Esophagus squamous epithelium (tissue), 5 donors: ENCODE data around the gene PRKN. TPM values are rescaled to one million over a fixed set of nuclear protein-coding genes. Genes with fewer than 3 reads are reported as not detected.

Source experiments
- DNase-seq: peaks from one replicate; lab custom pipeline; 2025; lab: John Stamatoyannopoulos, UW
- H3K27ac ChIP-seq, 4 donors: fragments of 200-600 bp; sonication (generic); one replicate each; pipeline ENCODE4 v1.5.1; 2016 to 2019; ENCODE audit warnings: mild to moderate bottlenecking in 1 of 4
- H3K27me3 ChIP-seq, 4 donors: fragments of 200-600 bp; sonication (generic); 1 replicate in 3 of 4; 2 replicates in 1 of 4; pipeline versions ENCODE4 v1.5.1 to v1.6.0; 2017 to 2021; ENCODE audit warnings: antibody characterized with exemption in 1 of 4
- H3K36me3 ChIP-seq, 3 donors: fragments of 200-600 bp; sonication (generic); one replicate each; pipeline ENCODE4 v1.5.1; 2016 to 2019
- H3K4me1 ChIP-seq, 3 donors: fragments of 200-600 bp; sonication (generic); one replicate each; pipeline ENCODE4 v1.5.1; 2017 to 2019
- H3K4me3 ChIP-seq, 4 donors: fragments of 200-600 bp; sonication (generic); 1 replicate in 3 of 4; 2 replicates in 1 of 4; pipeline ENCODE4 v1.5.1; 2016 to 2019; ENCODE audit warnings: mild to moderate bottlenecking in 2 of 4, moderate library complexity in 1 of 4
- H3K9me3 ChIP-seq, 3 donors: fragments of 200-600 bp; sonication (generic); one replicate each; pipeline ENCODE4 v1.5.1; 2016 to 2019
- POLR2A ChIP-seq, 4 donors: fragments of 450-650 bp; IDR thresholded peaks; one replicate each; pipeline ENCODE4 v1.6.1; 2017; ENCODE audit warnings: antibody characterized with exemption in 4 of 4, mild to moderate bottlenecking in 4 of 4, moderate library complexity in 3 of 4
- WGBS, 2 donors: methylation state at CpG; one replicate each; pipeline ENCODE4 v1.1.5; 2018; 5-methylcytosine and 5-hydroxymethylcytosine counted together
- intact Hi-C: fragments of 100-400 bp; cut with DNase I; formaldehyde crosslinking; loops from one replicate; pipeline ENCODE4 v1.15.0; 2022
- total RNA-seq, 4 donors: library from RNA; depleted of rRNA; stranded (reverse); fragments of >200 nt; gene quantifications; one replicate each; pipeline ENCODE4 v1.1.0, GENCODE V29; 2016
- TF ChIP-seq, protein P1 (sequence below), 6 experiments: fragments of 450-650 bp in 4 of 6; fragments of 200-600 bp in 2 of 6; sonication (generic) in 2 of 6; IDR thresholded peaks; one replicate each; pipeline ENCODE4 v1.5.1; 2016 to 2019; ENCODE audit warnings: antibody characterized with exemption in 6 of 6, mild to moderate bottlenecking in 4 of 6, moderate library complexity in 4 of 6
- donor health status: DM: yes; HTN: yes; CAD: no.

PRKN gene
- total RNA-seq, 4 donors from 2014 or later, result 0.70 to 5.5 (median 2.2) TPM

- Histone ChIP-seq H3K4me1 (no peaks in the 10 kb centered on the region), H3K36me3 (no peaks in the 10 kb centered on the region), H3K9me3 (no peaks in the 10 kb centered on the region), H3K27ac (no peak overlapping the region), H3K4me3 (no peak overlapping the region), H3K27me3 (no peaks in the 10 kb centered on the region)
- TF ChIP-seq, protein P1, sequence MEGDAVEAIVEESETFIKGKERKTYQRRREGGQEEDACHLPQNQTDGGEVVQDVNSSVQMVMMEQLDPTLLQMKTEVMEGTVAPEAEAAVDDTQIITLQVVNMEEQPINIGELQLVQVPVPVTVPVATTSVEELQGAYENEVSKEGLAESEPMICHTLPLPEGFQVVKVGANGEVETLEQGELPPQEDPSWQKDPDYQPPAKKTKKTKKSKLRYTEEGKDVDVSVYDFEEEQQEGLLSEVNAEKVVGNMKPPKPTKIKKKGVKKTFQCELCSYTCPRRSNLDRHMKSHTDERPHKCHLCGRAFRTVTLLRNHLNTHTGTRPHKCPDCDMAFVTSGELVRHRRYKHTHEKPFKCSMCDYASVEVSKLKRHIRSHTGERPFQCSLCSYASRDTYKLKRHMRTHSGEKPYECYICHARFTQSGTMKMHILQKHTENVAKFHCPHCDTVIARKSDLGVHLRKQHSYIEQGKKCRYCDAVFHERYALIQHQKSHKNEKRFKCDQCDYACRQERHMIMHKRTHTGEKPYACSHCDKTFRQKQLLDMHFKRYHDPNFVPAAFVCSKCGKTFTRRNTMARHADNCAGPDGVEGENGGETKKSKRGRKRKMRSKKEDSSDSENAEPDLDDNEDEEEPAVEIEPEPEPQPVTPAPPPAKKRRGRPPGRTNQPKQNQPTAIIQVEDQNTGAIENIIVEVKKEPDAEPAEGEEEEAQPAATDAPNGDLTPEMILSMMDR (IDR thresholded peaks at IDR 0.05), result no peak
- TF ChIP-seq POLR2A (IDR thresholded peaks at IDR 0.05), result no peak
- intact Hi-C loops, result no loop called here
- no peak for DNase-seq
- WGBS, 2 donors, result 53 to 60% methylated on average over 7 to 9 of the region's 9 CpGs
Observed at GRCh38 chr6:162200945-162201690, 526.4 kb downstream of the PRKN start.

- no peaks in the 10 kb centered on the region for H3K4me1 ChIP-seq
- H3K9me3 ChIP-seq, result no peaks in the 10 kb centered on the region
- DNase-seq, result no peak
- intact Hi-C loops, result no loop called here
- H3K27me3 ChIP-seq, result no peaks in the 10 kb centered on the region
- no peaks in the 10 kb centered on the region for H3K36me3 ChIP-seq
- H3K27ac ChIP-seq, result no peak overlapping the region
- H3K4me3 ChIP-seq, result no peak overlapping the region
- TF ChIP-seq POLR2A (IDR thresholded peaks at IDR 0.05), result no peak
- TF ChIP-seq, protein P1 (IDR thresholded peaks at IDR 0.05), result no peak
- WGBS, 2 donors, result 95% methylated on average over 8 to 9 of the region's 9 CpGs
Observed at GRCh38 chr6:162200041-162200440, 527.5 kb downstream of the PRKN start.

- Histone ChIP-seq H3K9me3 (no peaks in the 10 kb centered on the region), H3K36me3 (no peaks in the 10 kb centered on the region), H3K4me1 (no peaks in the 10 kb centered on the region), H3K27me3 (no peaks in the 10 kb centered on the region), H3K27ac (no peak overlapping the region), H3K4me3 (no peak overlapping the region)
- 82 to 89% methylated on average over 3 of the region's 3 CpGs for WGBS, 2 donors
- intact Hi-C loops, result no loop called here
- TF ChIP-seq, protein P1 (IDR thresholded peaks at IDR 0.05), result no peak
- TF ChIP-seq POLR2A (IDR thresholded peaks at IDR 0.05), result no peak
- no peak for DNase-seq
Observed at GRCh38 chr6:162198925-162199324, 528.6 kb downstream of the PRKN start.

DNA sequence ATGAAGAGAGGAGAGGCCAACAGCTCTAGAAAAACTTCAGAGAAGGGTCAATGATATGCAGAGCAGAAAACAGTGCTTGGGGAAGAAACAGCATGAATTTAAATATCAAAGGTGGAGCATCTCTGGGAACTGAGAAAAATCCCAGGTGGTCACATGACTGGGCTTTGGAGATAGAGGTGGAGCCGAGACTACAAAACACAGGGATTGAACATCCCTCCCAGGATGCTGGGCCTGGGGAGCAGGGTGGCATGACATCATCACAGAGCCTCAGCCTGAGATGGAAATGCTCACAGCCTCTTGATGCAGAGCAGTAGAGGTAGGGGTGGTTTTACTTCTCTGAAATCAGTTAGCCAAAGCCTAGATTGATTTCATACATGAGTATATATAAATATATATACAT is 529.5 kb downstream of the PRKN start:
- no peak overlapping the region for H3K4me3 ChIP-seq
- intact Hi-C loops, result no loop called here
- DNase-seq, result no peak
- H3K4me1 ChIP-seq, result no peaks in the 10 kb centered on the region
- no peaks in the 10 kb centered on the region for H3K9me3 ChIP-seq
- 58 to 69% methylated on average over 1 of the region's 1 CpG for WGBS, 2 donors
- H3K27ac ChIP-seq, result no peak overlapping the region
- no peaks in the 10 kb centered on the region for H3K36me3 ChIP-seq
- TF ChIP-seq, protein P1 (IDR thresholded peaks at IDR 0.05), result no peak
- no peak for TF ChIP-seq POLR2A (IDR thresholded peaks at IDR 0.05)
- H3K27me3 ChIP-seq, result no peaks in the 10 kb centered on the region

DNA sequence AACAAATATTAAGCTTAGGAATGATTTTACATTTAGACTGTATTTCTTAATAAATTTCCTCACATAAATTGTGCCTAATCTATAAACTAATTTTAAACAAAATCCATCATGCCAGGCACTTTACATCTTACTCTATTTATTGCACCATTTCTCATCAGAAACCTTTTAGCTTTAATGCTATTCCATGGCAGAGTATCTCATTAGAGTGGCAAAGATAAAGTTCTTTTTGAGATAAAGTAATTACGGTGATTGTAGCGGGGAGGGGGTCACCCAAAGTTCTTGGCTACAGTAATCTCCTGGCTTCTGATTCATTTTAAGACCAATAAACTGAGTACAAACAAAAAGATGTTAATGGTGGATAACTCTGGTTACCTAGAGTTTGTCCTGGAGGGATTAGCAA is 532.1 kb downstream of the PRKN start:
- Histone ChIP-seq H3K4me1 (no peaks in the 10 kb centered on the region), H3K9me3 (no peaks in the 10 kb centered on the region), H3K27me3 (no peaks in the 10 kb centered on the region), H3K36me3 (no peaks in the 10 kb centered on the region), H3K4me3 (no peak overlapping the region), H3K27ac (no peak overlapping the region)
- WGBS, 2 donors, result 83 to 89% methylated on average over 2 of the region's 2 CpGs
- TF ChIP-seq POLR2A (IDR thresholded peaks at IDR 0.05), result no peak
- TF ChIP-seq, protein P1 (IDR thresholded peaks at IDR 0.05), result no peak
- intact Hi-C loops, result no loop called here
- DNase-seq, result no peak
